ACC112 (cell line): ENCODE measurements around the gene KCNG1.
"Not testable (repeated sequence)": the region's sequence is repeated elsewhere in the genome, so short reads cannot be mapped to it uniquely, and the experiment has no call there.

ENCODE experiments used
- H2AFZ ChIP-seq: fragments of 200-600 bp; sonication (generic); one replicate; pipeline ENCODE4 v1.6.0; 2017; ENCODE audit warnings: antibody characterized with exemption, low read length; ENCODE audit not compliant: unreplicated experiment
- H3K27ac ChIP-seq: fragments of 200-600 bp; sonication (generic); 2 replicates; pipeline ENCODE4 v1.5.1; 2014; ENCODE audit warnings: low read depth, mild to moderate bottlenecking, antibody characterized with exemption, low read length, moderate library complexity
- H3K27me3 ChIP-seq: fragments of 200-600 bp; sonication (generic); 2 replicates; pipeline ENCODE4 v1.6.1; 2014; ENCODE audit warnings: mild to moderate bottlenecking, antibody characterized with exemption, low read length, moderate library complexity, mixed read lengths; ENCODE audit not compliant: insufficient read depth
- H3K36me3 ChIP-seq: fragments of 200-600 bp; sonication (generic); 2 replicates; pipeline ENCODE4 v1.6.1; 2016; ENCODE audit warnings: mild to moderate bottlenecking, antibody characterized with exemption, low read length, moderate library complexity, mixed read lengths; ENCODE audit not compliant: insufficient read depth
- H3K4me1 ChIP-seq: fragments of 200-600 bp; sonication (generic); one replicate; pipeline ENCODE4 v1.6.1; 2016; ENCODE audit warnings: low read length, mixed read lengths; ENCODE audit not compliant: insufficient read depth, unreplicated experiment, control insufficient read depth
- H3K4me3 ChIP-seq: fragments of 200-600 bp; sonication (generic); 2 replicates; pipeline ENCODE4 v1.5.1; 2014; ENCODE audit warnings: mild to moderate bottlenecking, low read depth, low read length
- H3K79me2 ChIP-seq: fragments of 200-600 bp; sonication (generic); one replicate; pipeline ENCODE4 v1.6.0; 2016; ENCODE audit warnings: low read length; ENCODE audit not compliant: control insufficient read depth, unreplicated experiment, insufficient read depth

The KCNG1 gene

GRCh38 chr20:51054233-51054632, 31.3 kb upstream of the KCNG1 start:
- Histone ChIP-seq H3K4me3 (no peak overlapping the region), H3K27me3 (peaks cover 87% of the 10 kb centered on the region), H3K79me2 (no peaks in the 10 kb centered on the region), H3K27ac (no peak overlapping the region), H3K4me1 (no peaks in the 10 kb centered on the region), H2AFZ (no peak overlapping the region), H3K36me3 (no peaks in the 10 kb centered on the region)

GRCh38 chr20:51050531-51051075, 27.7 kb upstream of the KCNG1 start:
- no peaks in the 10 kb centered on the region for H3K36me3 ChIP-seq
- H3K27me3 ChIP-seq: peaks cover 70% of the 10 kb centered on the region
- H3K79me2 ChIP-seq: no peaks in the 10 kb centered on the region
- H3K4me3 ChIP-seq: no peak overlapping the region
- no peaks in the 10 kb centered on the region for H3K4me1 ChIP-seq
- no peak overlapping the region for H3K27ac ChIP-seq
- H2AFZ ChIP-seq: no peak overlapping the region

GRCh38 chr20:51046021-51046985, 23.4 kb upstream of the KCNG1 start:
- H3K27ac ChIP-seq: no peak overlapping the region

GRCh38 chr20:51045492-51045891, 22.6 kb upstream of the KCNG1 start:
- not testable (repeated sequence) for H3K27ac ChIP-seq, H3K4me3 ChIP-seq, H3K79me2 ChIP-seq, H2AFZ ChIP-seq, H3K4me1 ChIP-seq, H3K36me3 ChIP-seq
- H3K27me3 ChIP-seq: peaks cover 21% of the 10 kb centered on the region

More at GRCh38 chr20:51046021-51046985, 23.4 kb upstream of the KCNG1 start:
- no peak overlapping the region for H2AFZ ChIP-seq
- no peak overlapping the region for H3K4me3 ChIP-seq
- H3K27me3 ChIP-seq: peaks cover 29% of the 10 kb centered on the region
- no peaks in the 10 kb centered on the region for H3K4me1 ChIP-seq
- no peaks in the 10 kb centered on the region for H3K79me2 ChIP-seq
- H3K36me3 ChIP-seq: no peaks in the 10 kb centered on the region

- Histone ChIP-seq H3K27me3 (peaks cover 14% of the 10 kb centered on the region), H3K27ac (no peak overlapping the region), H3K79me2 (no peaks in the 10 kb centered on the region), H3K4me3 (no peak overlapping the region), H3K4me1 (no peaks in the 10 kb centered on the region), H3K36me3 (no peaks in the 10 kb centered on the region), H2AFZ (no peak overlapping the region)
These were observed 21.9 kb upstream of the KCNG1 start for GRCh38 chr20:51044796-51045195.

GRCh38 chr20:51043811-51044210, 20.9 kb upstream of the KCNG1 start:
- no peak overlapping the region for H2AFZ ChIP-seq
- no peaks in the 10 kb centered on the region for H3K4me1 ChIP-seq
- no peaks in the 10 kb centered on the region for H3K36me3 ChIP-seq
- peaks cover 4% of the 10 kb centered on the region for H3K27me3 ChIP-seq
- no peak overlapping the region for H3K4me3 ChIP-seq
- H3K79me2 ChIP-seq: no peaks in the 10 kb centered on the region
- H3K27ac ChIP-seq: no peak overlapping the region

- Histone ChIP-seq H2AFZ (no peak overlapping the region), H3K4me3 (no peak overlapping the region), H3K36me3 (no peaks in the 10 kb centered on the region), H3K27ac (no peak overlapping the region), H3K79me2 (no peaks in the 10 kb centered on the region), H3K27me3 (no peaks in the 10 kb centered on the region), H3K4me1 (no peaks in the 10 kb centered on the region)
These were observed 19.8 kb upstream of the KCNG1 start for GRCh38 chr20:51042657-51043247.

GRCh38 chr20:51042064-51042463, 19.2 kb upstream of the KCNG1 start:
- H3K27ac ChIP-seq: no peak overlapping the region
- H3K27me3 ChIP-seq: no peaks in the 10 kb centered on the region
- no peak overlapping the region for H2AFZ ChIP-seq
- no peaks in the 10 kb centered on the region for H3K36me3 ChIP-seq
- no peak overlapping the region for H3K4me3 ChIP-seq
- no peaks in the 10 kb centered on the region for H3K79me2 ChIP-seq
- H3K4me1 ChIP-seq: peaks cover 1% of the 10 kb centered on the region

- H3K4me3 ChIP-seq: no peak overlapping the region
- peaks cover 29% of the 10 kb centered on the region for H3K4me1 ChIP-seq
- no peak overlapping the region for H3K27ac ChIP-seq
- no peaks in the 10 kb centered on the region for H3K36me3 ChIP-seq
- no peak overlapping the region for H2AFZ ChIP-seq
- H3K27me3 ChIP-seq: no peaks in the 10 kb centered on the region
- H3K79me2 ChIP-seq: no peaks in the 10 kb centered on the region
These were observed 14.7 kb upstream of the KCNG1 start for GRCh38 chr20:51037532-51038115.

- no peaks in the 10 kb centered on the region for H3K79me2 ChIP-seq
- H3K27ac ChIP-seq: no peak overlapping the region
- H3K27me3 ChIP-seq: no peaks in the 10 kb centered on the region
- no peak overlapping the region for H2AFZ ChIP-seq
- peaks cover 29% of the 10 kb centered on the region for H3K4me1 ChIP-seq
- H3K36me3 ChIP-seq: no peaks in the 10 kb centered on the region
- no peak overlapping the region for H3K4me3 ChIP-seq
These were observed 14.1 kb upstream of the KCNG1 start for GRCh38 chr20:51036827-51037531.
